ENCODE measurements around the gene CDCP1.

Gene CDCP1

DNA sequence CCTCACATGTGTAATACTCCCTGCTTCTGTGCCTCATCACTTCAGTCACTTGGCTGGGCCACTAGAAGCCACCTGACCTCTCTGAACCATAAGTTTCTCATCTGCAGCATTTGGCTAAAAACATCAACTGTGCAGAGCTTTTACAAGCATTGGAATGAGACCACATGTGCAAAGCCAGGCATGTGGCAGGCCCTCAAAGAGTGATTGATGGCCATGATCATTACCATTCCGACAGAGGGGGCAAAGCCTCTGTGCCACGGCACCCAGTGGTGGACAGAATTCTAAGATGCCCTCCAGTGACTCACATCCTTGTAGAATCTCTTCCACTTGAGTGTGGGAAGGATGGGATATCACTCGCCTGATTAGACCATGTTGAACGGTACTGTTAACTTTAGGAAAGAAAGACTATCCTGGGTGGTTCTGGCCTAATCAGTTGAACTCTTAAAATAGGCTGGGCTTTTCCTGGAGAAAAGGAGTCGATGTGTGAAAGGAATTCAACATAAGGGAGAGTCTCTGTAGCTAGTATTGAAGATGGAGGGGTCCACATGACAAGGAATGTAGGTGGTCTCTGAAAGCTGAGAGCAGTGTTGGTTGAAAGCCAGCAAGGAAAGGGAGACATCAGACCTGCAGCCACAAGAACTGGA is 13.5 kb downstream of the CDCP1 start:
- no peaks in the 10 kb centered on the region for H3K27me3 ChIP-seq (ENCODE audit: insufficient read depth, low read length)
- peaks cover under 1% of the 10 kb centered on the region; the same call in 1 of the 2 replicates for H3K4me1 ChIP-seq (ENCODE audit: insufficient read depth, low read length)
- no peaks in the 10 kb centered on the region for H3K9me3 ChIP-seq (ENCODE audit: insufficient read depth, low read depth, low read length)
- H3K36me3 ChIP-seq (ENCODE audit: insufficient read depth, low read depth, low read length) = no peaks in the 10 kb centered on the region
- no peak overlapping the region for H3K27ac ChIP-seq (ENCODE audit: low read length)
- H3K9ac ChIP-seq (ENCODE audit: low read depth, low read length) = no peak overlapping the region
- H3K4me3 ChIP-seq (ENCODE audit: low read length) = no peak overlapping the region

DNA sequence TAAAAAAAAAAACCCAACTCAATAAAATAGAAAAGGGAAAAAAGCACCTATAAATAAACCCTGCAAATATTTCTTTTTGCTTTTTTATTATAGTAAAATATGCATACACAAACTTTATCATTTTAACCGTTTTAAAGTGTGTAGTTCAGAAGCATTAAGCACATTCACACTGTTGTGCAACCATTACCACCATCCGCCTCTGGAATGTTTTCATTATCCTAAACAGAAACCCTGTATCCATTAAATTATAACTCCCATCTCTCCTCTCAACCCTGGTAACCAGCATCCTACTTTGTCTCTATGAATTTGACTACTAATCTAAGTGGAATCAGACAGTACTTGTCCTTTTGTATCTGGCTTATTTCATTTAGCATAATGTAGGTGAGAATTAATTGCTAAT is 15.0 kb downstream of the CDCP1 start:
- Histone ChIP-seq H3K4me3 (ENCODE audit: low read length) (no peak overlapping the region), H3K9me3 (ENCODE audit: insufficient read depth, low read depth, low read length) (no peaks in the 10 kb centered on the region), H3K27me3 (ENCODE audit: insufficient read depth, low read length) (no peaks in the 10 kb centered on the region), H3K4me1 (ENCODE audit: insufficient read depth, low read length) (no peaks in the 10 kb centered on the region), H3K27ac (ENCODE audit: low read length) (no peak overlapping the region), H3K9ac (ENCODE audit: low read depth, low read length) (no peak overlapping the region), H3K36me3 (ENCODE audit: insufficient read depth, low read depth, low read length) (no peaks in the 10 kb centered on the region)

DNA sequence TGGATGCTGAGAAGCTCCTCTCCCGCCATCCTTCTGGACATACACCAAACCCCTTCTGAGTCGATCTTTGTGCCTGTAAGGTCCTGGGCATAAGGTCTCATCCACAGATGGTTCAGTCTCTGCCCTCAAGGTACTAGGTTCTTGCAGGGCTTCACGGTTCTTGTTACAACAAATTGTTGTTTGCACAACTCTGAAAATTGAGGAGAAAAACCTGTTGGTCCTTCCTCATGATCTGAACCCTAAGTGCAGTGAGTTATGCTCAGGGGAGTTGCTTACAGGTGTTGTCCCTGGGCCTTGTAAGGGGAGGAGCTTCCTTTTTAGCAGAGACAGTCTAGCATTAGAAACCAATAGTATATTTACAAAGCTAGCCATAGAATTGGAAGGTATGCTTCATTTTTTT is 15.7 kb downstream of the CDCP1 start:
- no peaks in the 10 kb centered on the region for H3K4me1 ChIP-seq (ENCODE audit: insufficient read depth, low read length)

DNA sequence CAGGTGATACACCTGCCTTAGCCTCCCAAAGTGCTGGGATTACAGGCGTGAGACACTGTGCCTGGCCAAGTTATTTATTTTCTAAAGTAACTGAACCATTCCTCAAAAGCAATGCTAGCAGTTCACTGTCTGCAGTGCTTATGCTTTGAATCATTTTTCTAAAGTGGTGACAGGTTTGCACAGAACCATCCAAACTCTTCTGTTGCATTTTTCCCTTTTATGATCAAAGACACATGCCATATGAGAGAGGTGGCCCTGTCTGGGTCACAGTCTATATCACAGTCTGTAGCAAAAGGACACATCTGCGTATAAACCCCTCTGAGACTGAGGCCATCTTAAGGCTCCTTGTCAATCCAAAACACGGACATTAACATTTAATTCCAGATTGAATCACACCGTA is 17.2 kb downstream of the CDCP1 start:
- H3K27ac ChIP-seq (ENCODE audit: low read length) = no peak overlapping the region

More for the DNA sequence above, 15.7 kb downstream of the CDCP1 start:
- Histone ChIP-seq H3K9ac (ENCODE audit: low read depth, low read length) (no peak overlapping the region), H3K36me3 (ENCODE audit: insufficient read depth, low read depth, low read length) (no peaks in the 10 kb centered on the region), H3K27ac (ENCODE audit: low read length) (no peak overlapping the region), H3K9me3 (ENCODE audit: insufficient read depth, low read depth, low read length) (no peaks in the 10 kb centered on the region), H3K4me3 (ENCODE audit: low read length) (no peak overlapping the region), H3K27me3 (ENCODE audit: insufficient read depth, low read length) (no peaks in the 10 kb centered on the region)

DNA sequence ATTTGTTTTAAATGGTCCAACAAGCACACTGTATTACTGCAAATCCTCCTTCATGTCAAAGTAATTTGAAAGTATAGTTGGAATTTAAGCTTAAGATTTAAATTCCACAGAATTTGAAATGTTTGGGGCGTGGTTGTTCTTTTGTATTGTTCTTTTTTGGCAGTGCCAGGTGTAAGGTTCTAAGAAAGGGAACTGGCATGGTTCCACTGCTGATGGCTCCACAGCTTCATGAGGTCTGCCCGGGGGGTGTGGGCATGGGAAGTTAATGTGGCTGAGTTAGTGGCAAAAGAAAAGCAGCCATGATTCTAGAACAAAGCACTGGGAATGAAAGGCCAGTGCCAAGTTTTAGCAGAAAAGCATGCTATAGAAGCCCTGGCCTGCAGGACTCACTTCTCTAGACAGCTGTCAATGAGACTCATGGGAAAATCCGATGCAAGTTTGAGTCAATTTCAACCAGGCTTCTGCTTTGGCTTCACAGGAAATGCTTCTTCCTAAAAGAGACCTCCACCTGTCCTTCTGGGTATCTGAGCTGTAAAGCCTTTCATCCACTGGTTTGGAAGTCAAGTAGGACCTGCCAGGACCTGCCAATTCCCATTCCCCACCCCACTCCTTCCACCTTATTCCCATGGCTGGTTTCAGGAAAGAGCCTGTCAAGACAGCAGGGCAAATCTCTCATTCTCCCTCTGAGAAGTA is 18.9 kb downstream of the CDCP1 start:
- no peak overlapping the region for H3K4me3 ChIP-seq (ENCODE audit: low read length)
- H3K9me3 ChIP-seq (ENCODE audit: insufficient read depth, low read depth, low read length) = no peaks in the 10 kb centered on the region
- H3K27me3 ChIP-seq (ENCODE audit: insufficient read depth, low read length) = no peaks in the 10 kb centered on the region
- H3K27ac ChIP-seq (ENCODE audit: low read length) = no peak overlapping the region
- no peaks in the 10 kb centered on the region for H3K36me3 ChIP-seq (ENCODE audit: insufficient read depth, low read depth, low read length)
- H3K4me1 ChIP-seq (ENCODE audit: insufficient read depth, low read length) = no peaks in the 10 kb centered on the region
- H3K9ac ChIP-seq (ENCODE audit: low read depth, low read length) = no peak overlapping the region

More for the DNA sequence above, 17.2 kb downstream of the CDCP1 start:
- H3K4me3 ChIP-seq (ENCODE audit: low read length) = no peak overlapping the region
- H3K36me3 ChIP-seq (ENCODE audit: insufficient read depth, low read depth, low read length) = no peaks in the 10 kb centered on the region
- no peaks in the 10 kb centered on the region for H3K27me3 ChIP-seq (ENCODE audit: insufficient read depth, low read length)
- H3K9me3 ChIP-seq (ENCODE audit: insufficient read depth, low read depth, low read length) = no peaks in the 10 kb centered on the region
- no peaks in the 10 kb centered on the region for H3K4me1 ChIP-seq (ENCODE audit: insufficient read depth, low read length)
- H3K9ac ChIP-seq (ENCODE audit: low read depth, low read length) = no peak overlapping the region

DNA sequence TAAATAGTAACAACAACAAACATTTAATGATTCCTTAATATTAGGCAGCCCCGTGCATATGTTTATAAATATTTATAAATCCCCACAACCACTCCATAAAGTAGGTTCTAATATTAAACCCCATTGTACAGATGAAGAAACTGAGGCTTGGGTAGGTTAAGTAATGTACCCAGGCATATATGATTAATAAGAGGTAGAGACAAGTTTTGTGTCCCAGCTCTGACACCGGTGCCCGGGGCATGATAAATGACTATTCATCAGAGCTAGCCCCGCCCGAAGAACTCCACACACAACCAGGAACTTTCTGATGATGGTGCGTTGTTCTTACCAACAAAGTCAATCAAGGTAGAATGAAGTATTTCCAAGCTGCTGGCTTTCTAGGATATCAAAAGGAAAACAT is 19.4 kb downstream of the CDCP1 start:
- Histone ChIP-seq H3K4me1 (ENCODE audit: insufficient read depth, low read length) (no peaks in the 10 kb centered on the region), H3K4me3 (ENCODE audit: low read length) (no peak overlapping the region), H3K9ac (ENCODE audit: low read depth, low read length) (no peak overlapping the region), H3K9me3 (ENCODE audit: insufficient read depth, low read depth, low read length) (no peaks in the 10 kb centered on the region), H3K27ac (ENCODE audit: low read length) (no peak overlapping the region), H3K36me3 (ENCODE audit: insufficient read depth, low read depth, low read length) (no peaks in the 10 kb centered on the region), H3K27me3 (ENCODE audit: insufficient read depth, low read length) (no peaks in the 10 kb centered on the region)

DNA sequence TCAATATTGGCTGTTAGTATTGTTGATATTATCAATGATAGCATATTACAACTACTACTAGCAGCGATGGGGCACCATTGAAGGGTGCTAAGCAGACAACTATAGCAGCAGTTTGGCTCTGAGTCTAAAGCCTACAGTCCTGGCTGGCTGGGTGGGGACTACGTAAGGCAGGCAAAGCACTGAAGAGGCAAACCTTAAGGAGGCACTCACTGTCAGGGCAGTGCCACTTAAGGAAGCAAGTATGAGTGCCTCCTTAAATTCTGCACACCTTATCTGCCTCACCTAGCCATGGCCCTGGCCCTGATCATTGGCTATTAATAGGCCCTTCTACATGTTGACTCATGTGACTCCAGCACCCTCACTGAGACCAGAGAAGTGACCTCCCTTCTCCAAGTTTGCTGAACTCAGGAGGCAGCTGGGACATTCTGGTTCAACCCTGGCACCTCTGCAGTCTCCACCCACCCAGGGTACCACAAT is 20.6 kb downstream of the CDCP1 start:
- Histone ChIP-seq H3K36me3 (ENCODE audit: insufficient read depth, low read depth, low read length) (no peaks in the 10 kb centered on the region), H3K27me3 (ENCODE audit: insufficient read depth, low read length) (no peaks in the 10 kb centered on the region), H3K4me3 (ENCODE audit: low read length) (no peak overlapping the region), H3K9ac (ENCODE audit: low read depth, low read length) (no peak overlapping the region), H3K4me1 (ENCODE audit: insufficient read depth, low read length) (no peaks in the 10 kb centered on the region), H3K9me3 (ENCODE audit: insufficient read depth, low read depth, low read length) (no peaks in the 10 kb centered on the region), H3K27ac (ENCODE audit: low read length) (no peak overlapping the region)

DNA sequence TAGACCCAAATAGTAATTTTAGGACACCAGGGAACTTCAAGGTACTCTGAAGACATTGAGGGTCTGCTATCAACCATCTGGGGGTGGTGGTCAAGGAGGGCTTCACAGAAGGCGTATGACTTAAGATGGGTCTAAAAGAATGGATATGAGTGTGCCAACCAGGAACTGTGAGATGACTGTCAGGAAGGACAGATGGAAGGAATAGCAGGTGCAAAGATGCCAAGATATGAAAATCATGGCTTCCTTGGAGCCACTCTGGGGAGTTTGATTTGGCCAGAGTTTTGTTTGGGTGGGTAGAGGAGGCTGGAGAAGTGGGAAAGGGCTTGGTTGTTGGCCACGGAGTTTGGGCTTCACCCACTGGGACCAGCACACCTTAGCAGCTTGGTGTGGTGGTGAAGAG is 21.2 kb downstream of the CDCP1 start:
- Histone ChIP-seq H3K27me3 (ENCODE audit: insufficient read depth, low read length) (no peaks in the 10 kb centered on the region), H3K4me3 (ENCODE audit: low read length) (no peak overlapping the region), H3K4me1 (ENCODE audit: insufficient read depth, low read length) (no peaks in the 10 kb centered on the region), H3K27ac (ENCODE audit: low read length) (no peak overlapping the region), H3K36me3 (ENCODE audit: insufficient read depth, low read depth, low read length) (no peaks in the 10 kb centered on the region), H3K9me3 (ENCODE audit: insufficient read depth, low read depth, low read length) (no peaks in the 10 kb centered on the region), H3K9ac (ENCODE audit: low read depth, low read length) (no peak overlapping the region)

DNA sequence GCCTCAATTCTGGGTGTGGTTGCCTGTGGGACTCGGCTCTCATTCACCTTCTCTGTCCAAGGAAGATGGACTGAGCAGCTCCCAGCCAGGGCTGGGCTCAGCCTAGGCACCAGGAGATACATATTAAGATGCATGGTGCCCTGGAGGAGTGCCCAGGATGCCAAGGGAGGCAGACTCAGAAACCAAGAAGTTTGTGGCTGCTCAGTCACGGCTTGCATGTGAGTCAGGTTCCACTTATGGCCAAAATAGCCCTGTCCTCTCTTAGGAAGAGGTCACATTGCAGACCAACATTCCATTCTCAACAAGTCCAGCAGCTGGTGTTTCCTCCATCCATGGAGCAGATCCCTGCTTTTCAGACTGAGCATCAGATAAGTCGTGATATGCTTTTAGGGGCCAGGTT is 21.8 kb downstream of the CDCP1 start:
- Histone ChIP-seq H3K27me3 (ENCODE audit: insufficient read depth, low read length) (no peaks in the 10 kb centered on the region), H3K36me3 (ENCODE audit: insufficient read depth, low read depth, low read length) (no peaks in the 10 kb centered on the region), H3K4me3 (ENCODE audit: low read length) (no peak overlapping the region), H3K9ac (ENCODE audit: low read depth, low read length) (no peak overlapping the region), H3K4me1 (ENCODE audit: insufficient read depth, low read length) (no peaks in the 10 kb centered on the region), H3K27ac (ENCODE audit: low read length) (no peak overlapping the region), H3K9me3 (ENCODE audit: insufficient read depth, low read depth, low read length) (no peaks in the 10 kb centered on the region)

DNA sequence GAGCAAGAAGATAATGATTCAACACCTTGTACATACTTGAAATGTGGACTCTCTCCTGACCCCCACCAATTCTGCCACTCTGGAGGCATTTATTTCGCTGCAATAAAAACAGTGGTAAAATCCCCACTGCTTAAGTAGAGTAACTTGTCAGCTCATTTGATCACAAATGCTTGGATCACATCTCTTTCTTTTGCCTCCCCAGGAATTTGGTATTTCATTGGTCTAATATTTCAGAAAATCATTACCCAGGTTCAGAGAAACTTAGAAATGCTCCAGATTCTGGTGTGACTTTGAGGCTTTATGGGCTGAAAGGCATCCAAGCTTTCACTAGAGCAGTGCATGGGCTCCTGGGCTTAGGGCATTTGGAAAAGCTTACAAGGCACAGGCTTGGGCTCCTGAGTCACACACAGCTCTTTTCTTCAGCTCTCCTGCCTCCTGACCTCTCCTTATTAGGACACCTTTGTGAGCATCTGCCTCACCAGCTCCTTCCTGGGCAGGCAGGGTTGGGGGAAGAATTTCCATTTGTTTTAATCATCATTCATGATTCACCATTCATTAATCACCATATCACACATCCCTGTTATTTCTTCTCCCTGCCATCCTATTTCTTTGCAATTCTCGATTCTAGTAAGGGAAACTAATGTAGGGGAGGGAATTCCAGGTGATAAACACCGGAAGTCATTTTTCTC is 22.5 kb downstream of the CDCP1 start:
- Histone ChIP-seq H3K9ac (ENCODE audit: low read depth, low read length) (0 out of 2 replicates have a peak overlapping the region, but pooled peaks have one; percentile 15), H3K4me1 (ENCODE audit: insufficient read depth, low read length) (no peaks in the 10 kb centered on the region), H3K9me3 (ENCODE audit: insufficient read depth, low read depth, low read length) (no peaks in the 10 kb centered on the region)

DNA sequence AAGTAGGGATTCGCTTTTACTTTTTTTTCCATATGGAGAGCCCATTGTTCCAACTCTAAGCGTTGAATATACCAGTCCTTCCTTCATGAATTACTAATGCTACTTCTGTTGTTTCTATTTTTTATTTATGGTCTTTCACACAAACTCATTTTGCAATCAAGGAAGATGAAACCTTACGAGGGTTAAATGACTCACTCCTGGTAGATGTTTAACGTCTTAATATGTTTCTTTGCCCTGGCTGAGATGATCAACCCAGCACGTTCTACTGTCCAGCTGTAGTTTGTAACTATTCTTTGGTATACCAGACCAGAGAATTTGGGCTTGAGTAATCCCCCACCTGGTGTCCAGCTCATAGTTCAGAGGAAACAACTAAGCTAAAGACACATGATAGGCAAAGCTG is 23.1 kb downstream of the CDCP1 start:
- no peak overlapping the region for H3K4me3 ChIP-seq (ENCODE audit: low read length)
- H3K9ac ChIP-seq (ENCODE audit: low read depth, low read length) = no peak overlapping the region
- H3K27ac ChIP-seq (ENCODE audit: low read length) = no peak overlapping the region

More for the DNA sequence above, 22.5 kb downstream of the CDCP1 start:
- H3K27ac ChIP-seq (ENCODE audit: low read length) = no peak overlapping the region
- H3K36me3 ChIP-seq (ENCODE audit: insufficient read depth, low read depth, low read length) = no peaks in the 10 kb centered on the region
- no peaks in the 10 kb centered on the region for H3K27me3 ChIP-seq (ENCODE audit: insufficient read depth, low read length)
- no peak overlapping the region for H3K4me3 ChIP-seq (ENCODE audit: low read length)

More for the DNA sequence above, 23.1 kb downstream of the CDCP1 start:
- no peaks in the 10 kb centered on the region for H3K9me3 ChIP-seq (ENCODE audit: insufficient read depth, low read depth, low read length)
- no peaks in the 10 kb centered on the region for H3K36me3 ChIP-seq (ENCODE audit: insufficient read depth, low read depth, low read length)
- H3K27me3 ChIP-seq (ENCODE audit: insufficient read depth, low read length) = no peaks in the 10 kb centered on the region
- H3K4me1 ChIP-seq (ENCODE audit: insufficient read depth, low read length) = no peaks in the 10 kb centered on the region

All from iPS-20b (cell line).